ENCODE data around the gene TMED7.

DNA sequence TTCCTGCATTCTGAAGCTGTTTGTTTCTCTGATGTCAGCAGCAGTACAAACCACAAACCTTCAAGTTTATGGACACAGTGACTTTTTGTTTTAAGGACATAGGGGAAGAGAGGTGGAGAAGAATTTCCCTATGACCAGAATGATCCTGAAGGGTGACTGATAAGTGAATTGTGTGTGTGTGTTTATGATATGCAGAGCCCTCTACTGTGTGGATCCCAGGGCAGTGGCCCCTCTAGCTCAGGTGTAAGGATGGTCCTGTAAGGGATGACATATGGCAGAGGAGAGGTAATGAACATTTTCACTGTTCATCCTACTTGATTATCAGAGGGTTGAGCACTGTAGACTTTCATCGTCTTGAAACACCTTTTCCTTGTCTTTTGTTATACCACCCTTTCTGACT, 30.6 kb upstream of the TMED7 start:
- TF ChIP-seq EZH2 (IDR thresholded peaks at IDR 0.05; ENCODE audit: borderline replicate concordance, low read length), result no peak
- TF ChIP-seq, protein P1, sequence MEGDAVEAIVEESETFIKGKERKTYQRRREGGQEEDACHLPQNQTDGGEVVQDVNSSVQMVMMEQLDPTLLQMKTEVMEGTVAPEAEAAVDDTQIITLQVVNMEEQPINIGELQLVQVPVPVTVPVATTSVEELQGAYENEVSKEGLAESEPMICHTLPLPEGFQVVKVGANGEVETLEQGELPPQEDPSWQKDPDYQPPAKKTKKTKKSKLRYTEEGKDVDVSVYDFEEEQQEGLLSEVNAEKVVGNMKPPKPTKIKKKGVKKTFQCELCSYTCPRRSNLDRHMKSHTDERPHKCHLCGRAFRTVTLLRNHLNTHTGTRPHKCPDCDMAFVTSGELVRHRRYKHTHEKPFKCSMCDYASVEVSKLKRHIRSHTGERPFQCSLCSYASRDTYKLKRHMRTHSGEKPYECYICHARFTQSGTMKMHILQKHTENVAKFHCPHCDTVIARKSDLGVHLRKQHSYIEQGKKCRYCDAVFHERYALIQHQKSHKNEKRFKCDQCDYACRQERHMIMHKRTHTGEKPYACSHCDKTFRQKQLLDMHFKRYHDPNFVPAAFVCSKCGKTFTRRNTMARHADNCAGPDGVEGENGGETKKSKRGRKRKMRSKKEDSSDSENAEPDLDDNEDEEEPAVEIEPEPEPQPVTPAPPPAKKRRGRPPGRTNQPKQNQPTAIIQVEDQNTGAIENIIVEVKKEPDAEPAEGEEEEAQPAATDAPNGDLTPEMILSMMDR (conservative IDR thresholded peaks at IDR 0.05 in 1 of 2, IDR thresholded peaks at IDR 0.05 in 1 of 2; ENCODE audit: extremely low read depth in 1 of 2, insufficient read depth in 1 of 2, low read depth in 1 of 2, low read length in 2 of 2), result no peak

Data from mammary epithelial cell (primary cell).